A549 (cell line): ENCODE results near the gene CHST11. TPM values are rescaled to one million over a fixed set of nuclear protein-coding genes. Genes with fewer than 3 reads are reported as not detected.

Source experiments
- ATAC-seq, 2 experiments: fragments of 200-7000 bp in 1 of 2; fragments of >200 bp in 1 of 2; cut with Nextera tagmentation in 1 of 2; cut with Tn5 transposase in 1 of 2; 3 replicates each; pipeline versions ENCODE4 v1.8.0 to v1.9.1; 2018 to 2020; ENCODE audit warnings: mild to moderate bottlenecking in 1 of 2, moderate library complexity in 1 of 2
- CTCF ChIA-PET: fragments of 300-600 bp; sonication (Branson Sonifier 250); formaldehyde crosslinking; extraction: SDS; loops from one replicate; lab custom pipeline; 2021; ENCODE audit warnings: antibody characterized with exemption, inconsistent platforms; lab: Yijun Ruan, JAX
- POLR2A ChIA-PET: fragments of 350-600 bp; formaldehyde crosslinking; extraction: SDS; loops from one replicate; lab custom pipeline; 2021; ENCODE audit warnings: antibody characterized with exemption, inconsistent platforms; lab: Yijun Ruan, JAX
- DNase-seq, 2 experiments: peaks; one replicate each; pipeline versions ENCODE4 v3.0.0 to v3.0.0-alpha.2; 2011 to 2016; ENCODE audit warnings: low read depth in 1 of 2, low spot score in 1 of 2
- FAIRE-seq: peaks from 2 replicates; lab custom pipeline; 2011; peaks lifted over from hg19 to GRCh38; lab: Jason Lieb, UNC
- H3K27ac ChIP-seq, 2 experiments: fragments of >200 bp; sonication (Bioruptor Twin); formaldehyde crosslinking; 3 replicates each; pipeline ENCODE4 v1.5.1; 2016 to 2017
- H3K4me1 ChIP-seq: fragments of >200 bp; sonication (Bioruptor Twin); formaldehyde crosslinking; 3 replicates; pipeline ENCODE4 v1.6.1; 2016
- H3K4me2 ChIP-seq: fragments of >200 bp; sonication (Bioruptor Twin); formaldehyde crosslinking; 3 replicates; pipeline ENCODE4 v1.6.1; 2016
- H3K4me3 ChIP-seq: fragments of >200 bp; sonication (Bioruptor Twin); formaldehyde crosslinking; 3 replicates; pipeline ENCODE4 v1.5.1; 2016
- H3K9me3 ChIP-seq: fragments of >200 bp; sonication (Bioruptor Twin); formaldehyde crosslinking; 3 replicates; pipeline ENCODE4 v1.6.1; 2016
- ATOH8 ChIP-seq: fragments of 250-450 bp; sonication (Bioruptor Pico); IDR thresholded peaks from 2 replicates; pipeline ENCODE4 v1.5.0; 2020; ENCODE audit warnings: low read depth, mild to moderate bottlenecking, moderate library complexity
- CBX2 ChIP-seq: fragments of 200-600 bp; sonication (generic); IDR thresholded peaks from 2 replicates; pipeline ENCODE4 v1.6.1; 2016; ENCODE audit warnings: low read depth, mild to moderate bottlenecking, borderline replicate concordance
- CBX8 ChIP-seq: fragments of 200-600 bp; sonication (generic); IDR thresholded peaks from 2 replicates; pipeline ENCODE4 v1.6.1; 2016
- CHD2 ChIP-seq: fragments of 150-350 bp; IDR thresholded peaks from 2 replicates; pipeline ENCODE4 v1.6.1; 2014; ENCODE audit warnings: low read length; ENCODE audit not compliant: partially characterized antibody
- E2F6 ChIP-seq: IDR thresholded peaks from 2 replicates; pipeline ENCODE4 v1.6.1; 2012; ENCODE audit warnings: low read depth, borderline replicate concordance
- EHMT2 ChIP-seq: fragments of 200-600 bp; sonication (generic); IDR thresholded peaks from 2 replicates; pipeline ENCODE4 v1.6.1; 2016; ENCODE audit warnings: antibody characterized with exemption, low read depth, mild to moderate bottlenecking, moderate library complexity
- ESRRA ChIP-seq: fragments of 150-350 bp; IDR thresholded peaks from 2 replicates; pipeline ENCODE4 v1.6.1; 2014; ENCODE audit warnings: mild to moderate bottlenecking, low read length, borderline replicate concordance
- FOSL2 ChIP-seq, 2 experiments: fragments of 450-650 bp in 1 of 2; fragments of >200 bp in 1 of 2; sonication (Bioruptor Twin) in 1 of 2; formaldehyde crosslinking; IDR thresholded peaks; 2 replicates each; pipeline versions ENCODE4 v1.5.0 to v1.6.1; 2016 to 2020; ENCODE audit warnings: mild to moderate bottlenecking in 1 of 2, moderate library complexity in 1 of 2
- HES2 ChIP-seq: fragments of >200 bp; sonication (Bioruptor Twin); formaldehyde crosslinking; IDR thresholded peaks from 2 replicates; pipeline ENCODE4 v1.6.1; 2016
- HEYL ChIP-seq: fragments of 250-450 bp; sonication (Bioruptor Pico); IDR thresholded peaks from 2 replicates; pipeline ENCODE4 v1.8.0; 2021; ENCODE audit warnings: mild to moderate bottlenecking, moderate library complexity
- HOXB5 ChIP-seq: fragments of 250-450 bp; sonication (Bioruptor Pico); IDR thresholded peaks from 2 replicates; pipeline ENCODE4 v1.5.0; 2020; ENCODE audit warnings: mild to moderate bottlenecking, moderate library complexity
- JUN ChIP-seq, 2 experiments: fragments of >200 bp; sonication (Bioruptor Twin); formaldehyde crosslinking; IDR thresholded peaks; 2 replicates in 1 of 2; 3 replicates in 1 of 2; pipeline ENCODE4 v1.6.1; 2016 to 2017
- KDM1A ChIP-seq: fragments of 200-600 bp; sonication (generic); IDR thresholded peaks from 2 replicates; pipeline ENCODE4 v1.6.1; 2016; ENCODE audit warnings: low read depth, mild to moderate bottlenecking
- MAZ ChIP-seq: fragments of 150-350 bp; IDR thresholded peaks from 2 replicates; pipeline ENCODE4 v1.6.1; 2014; ENCODE audit warnings: antibody characterized with exemption, low read depth, low read length, borderline replicate concordance
- POLR2A ChIP-seq: IDR thresholded peaks from 2 replicates; pipeline ENCODE4 v1.6.1; 2012; ENCODE audit warnings: mild to moderate bottlenecking, low read length
- RCOR1 ChIP-seq: fragments of 150-350 bp; IDR thresholded peaks from 2 replicates; pipeline ENCODE4 v1.6.1; 2014; ENCODE audit warnings: antibody characterized with exemption, low read length, low read depth
- RFX5 ChIP-seq: fragments of 450-650 bp; IDR thresholded peaks from 2 replicates; pipeline ENCODE4 v1.7.1; 2014; ENCODE audit warnings: antibody characterized with exemption, mild to moderate bottlenecking, moderate library complexity
- SMC3 ChIP-seq: fragments of >200 bp; sonication (Bioruptor Twin); formaldehyde crosslinking; IDR thresholded peaks from 3 replicates; pipeline ENCODE4 v1.6.1; 2018; ENCODE audit warnings: inconsistent platforms
- TP53 ChIP-seq: fragments of 250-450 bp; sonication (Bioruptor Pico); IDR thresholded peaks from 2 replicates; pipeline ENCODE4 v1.5.0; 2021; ENCODE audit warnings: mild to moderate bottlenecking, moderate library complexity
- ZFP36 ChIP-seq: fragments of 450-650 bp; IDR thresholded peaks from 2 replicates; pipeline ENCODE4 v1.6.1; 2014; ENCODE audit warnings: borderline replicate concordance; ENCODE audit not compliant: partially characterized antibody
- WGBS: methylation state at CpG from one replicate; pipeline ENCODE4 v1.1.6; 2017; ENCODE audit errors: missing lambda C conversion rate; 5-methylcytosine and 5-hydroxymethylcytosine counted together
- polyA plus RNA-seq, 4 experiments: library from polyadenylated mRNA; depleted of rRNA in 3 of 4; stranded (reverse); fragments of >200 nt; fragmentation: RNase III in 1 of 4; extraction: RNeasy Plus Mini Kit Qiagen cat#74134 plus additional on column Dnase treatment in 1 of 4; gene quantifications; 2 replicates in 3 of 4; 3 replicates in 1 of 4; pipeline ENCODE4 v1.2.3, GENCODE V29; 2011 to 2017
- TF ChIP-seq, protein P1 (sequence below): IDR thresholded peaks from 2 replicates; pipeline ENCODE4 v1.6.1; 2012

The CHST11 gene
- polyA plus RNA-seq, 2 of the 4 experiments (the other 2 are of a cell fraction): 19.2 to 21.8 TPM

GRCh38 chr12:104443008-104443407 is 13.7 kb upstream of the CHST11 start:
- Histone ChIP-seq H3K9me3 (no peaks in the 10 kb centered on the region), H3K4me1 (no peaks in the 10 kb centered on the region), H3K4me2 (no peak overlapping the region), H3K27ac (no peak overlapping the region), H3K4me3 (no peak overlapping the region)
- no peak for ATAC-seq
- ChIA-PET CTCF (interaction anchor here (1.1 to 1.5 kb wide), 2 partner anchors 16 to 61 kb away, joined by 3 read pairs; no protein-coding TSS in a partner anchor), POLR2A (no interaction called here)
- no peak for DNase-seq
- no peak for TF ChIP-seq FOSL2 (IDR thresholded peaks at IDR 0.05)
- no peak for TF ChIP-seq FOSL2 (CRISPR knock-in tag; IDR thresholded peaks at IDR 0.05)
- TF ChIP-seq RFX5: no peak
- TF ChIP-seq ZFP36: no peak
- no peak for TF ChIP-seq CBX8
- TF ChIP-seq ESRRA: no peak
- no peak for FAIRE-seq
- 86% methylated on average over 1 of the region's 1 CpG for WGBS

- H3K27ac ChIP-seq: no peak overlapping the region
- ChIA-PET POLR2A (no interaction called here), CTCF (interaction anchor here (0.6 to 1.9 kb wide), 3 partner anchors 10 to 65 kb away, joined by 3 to 7 read pairs (median 4); no protein-coding TSS in a partner anchor)
- ATAC-seq (no peak), DNase-seq (no peak), FAIRE-seq (no peak)
- no peaks in the 10 kb centered on the region for H3K9me3 ChIP-seq
- no peaks in the 10 kb centered on the region for H3K4me1 ChIP-seq
- no peak overlapping the region for H3K4me2 ChIP-seq
- no peak overlapping the region for H3K4me3 ChIP-seq
- 90% methylated on average over 5 of the region's 5 CpGs for WGBS
- TF ChIP-seq RCOR1 (no peak), SMC3 (no peak), HOXB5 (CRISPR knock-in tag) (no peak)
- TF ChIP-seq, all 56 proteins: peak for 0
Measured at GRCh38 chr12:104446646-104447421, 9.9 kb upstream of the CHST11 start.

DNA sequence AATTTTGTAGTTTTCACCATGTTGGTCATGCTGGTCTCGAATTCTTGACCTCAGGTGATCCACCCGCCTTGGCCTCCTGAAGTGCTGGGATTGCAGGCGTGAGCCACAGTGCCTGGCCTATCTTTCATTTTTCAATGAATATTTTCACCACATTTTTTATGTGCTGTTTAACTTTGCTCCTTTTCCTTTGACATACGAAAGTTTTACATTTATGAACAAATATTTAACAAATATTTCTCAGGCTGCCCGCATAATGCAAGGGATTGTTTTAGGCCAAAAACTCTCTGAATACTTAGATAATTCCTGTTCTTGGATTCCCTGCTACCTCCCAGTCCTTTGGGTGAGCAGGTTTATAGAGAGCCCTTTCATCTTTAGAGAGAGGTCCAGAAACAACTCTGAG is 8.7 kb upstream of the CHST11 start:
- Histone ChIP-seq H3K9me3 (no peaks in the 10 kb centered on the region), H3K27ac (no peak overlapping the region), H3K4me1 (no peaks in the 10 kb centered on the region), H3K4me3 (no peak overlapping the region), H3K4me2 (no peak overlapping the region)
- DNase-seq (no peak), FAIRE-seq (no peak), ATAC-seq (no peak)
- 85% methylated on average over 5 of the region's 5 CpGs for WGBS
- no peak for TF ChIP-seq HES2
- TF ChIP-seq CHD2: no peak
- TF ChIP-seq TP53 (CRISPR knock-in tag): no peak
- TF ChIP-seq, protein P1, sequence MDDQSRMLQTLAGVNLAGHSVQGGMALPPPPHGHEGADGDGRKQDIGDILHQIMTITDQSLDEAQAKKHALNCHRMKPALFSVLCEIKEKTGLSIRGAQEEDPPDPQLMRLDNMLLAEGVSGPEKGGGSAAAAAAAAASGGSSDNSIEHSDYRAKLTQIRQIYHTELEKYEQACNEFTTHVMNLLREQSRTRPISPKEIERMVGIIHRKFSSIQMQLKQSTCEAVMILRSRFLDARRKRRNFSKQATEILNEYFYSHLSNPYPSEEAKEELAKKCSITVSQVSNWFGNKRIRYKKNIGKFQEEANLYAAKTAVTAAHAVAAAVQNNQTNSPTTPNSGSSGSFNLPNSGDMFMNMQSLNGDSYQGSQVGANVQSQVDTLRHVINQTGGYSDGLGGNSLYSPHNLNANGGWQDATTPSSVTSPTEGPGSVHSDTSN: no peak
- no peak for TF ChIP-seq E2F6
- no peak for TF ChIP-seq SMC3
- TF ChIP-seq CBX2: no peak
- no peak for TF ChIP-seq JUN (IDR thresholded peaks at IDR 0.05)
- TF ChIP-seq EHMT2: no peak
- no peak for TF ChIP-seq HEYL (CRISPR knock-in tag)
- TF ChIP-seq POLR2A: no peak
- CTCF ChIA-PET: interaction anchor here (0.8 to 1.9 kb wide), 6 partner anchors 10 to 145 kb away, joined by 3 to 7 read pairs (median 3); no protein-coding TSS in a partner anchor
- POLR2A ChIA-PET: no interaction called here

DNA sequence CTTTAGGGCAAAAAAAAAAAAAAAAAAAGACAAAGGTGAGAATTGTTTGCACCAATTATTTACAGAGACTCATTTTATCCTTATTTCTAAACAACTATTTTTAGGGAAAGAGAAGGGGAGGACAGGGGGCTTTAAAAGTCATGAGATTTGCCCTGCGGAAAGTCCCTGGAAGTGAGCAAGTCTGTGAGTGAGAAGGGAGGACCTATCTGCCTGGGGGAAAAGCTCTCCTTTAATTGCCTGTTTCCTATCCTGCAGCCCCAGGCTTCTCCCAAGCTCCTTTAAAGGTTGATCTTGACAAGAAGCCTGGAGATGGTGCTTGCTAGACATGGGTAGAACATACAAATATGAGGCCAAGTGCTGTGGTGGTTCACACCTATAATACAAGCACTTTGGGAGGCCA is 8.3 kb upstream of the CHST11 start:
- no peak for FAIRE-seq
- no peak overlapping the region for H3K4me3 ChIP-seq
- no peak for TF ChIP-seq ATOH8 (CRISPR knock-in tag)
- no peak for TF ChIP-seq ZFP36
- no peak for TF ChIP-seq KDM1A
- no peak for TF ChIP-seq MAZ
- WGBS: 91% methylated on average over 1 of the region's 1 CpG
- no peak for DNase-seq
- H3K4me2 ChIP-seq: no peak overlapping the region
- H3K4me1 ChIP-seq: no peaks in the 10 kb centered on the region
- no peak for ATAC-seq
- H3K9me3 ChIP-seq: no peaks in the 10 kb centered on the region
- H3K27ac ChIP-seq: no peak overlapping the region
- ChIA-PET CTCF (interaction anchor here (0.5 to 1.9 kb wide), 8 partner anchors 10 to 179 kb away, joined by 3 to 7 read pairs (median 3); no protein-coding TSS in a partner anchor), POLR2A (no interaction called here)
